NCI-H2107 treated with DMSO at 0.1 percent for 48 hours (cell line): ENCODE results near the gene NUP107.
A peak's percentile ranks its signal among the peaks of the same experiment; 100 is the strongest.
"Not testable (repeated sequence)": the region's sequence is repeated elsewhere in the genome, so short reads cannot be mapped to it uniquely, and the experiment has no call there.

ENCODE experiments used
- DNase-seq: peaks from one replicate; lab custom pipeline; 2025; ENCODE audit not compliant: unreplicated experiment; lab: John Stamatoyannopoulos, UW

NUP107 gene

DNA sequence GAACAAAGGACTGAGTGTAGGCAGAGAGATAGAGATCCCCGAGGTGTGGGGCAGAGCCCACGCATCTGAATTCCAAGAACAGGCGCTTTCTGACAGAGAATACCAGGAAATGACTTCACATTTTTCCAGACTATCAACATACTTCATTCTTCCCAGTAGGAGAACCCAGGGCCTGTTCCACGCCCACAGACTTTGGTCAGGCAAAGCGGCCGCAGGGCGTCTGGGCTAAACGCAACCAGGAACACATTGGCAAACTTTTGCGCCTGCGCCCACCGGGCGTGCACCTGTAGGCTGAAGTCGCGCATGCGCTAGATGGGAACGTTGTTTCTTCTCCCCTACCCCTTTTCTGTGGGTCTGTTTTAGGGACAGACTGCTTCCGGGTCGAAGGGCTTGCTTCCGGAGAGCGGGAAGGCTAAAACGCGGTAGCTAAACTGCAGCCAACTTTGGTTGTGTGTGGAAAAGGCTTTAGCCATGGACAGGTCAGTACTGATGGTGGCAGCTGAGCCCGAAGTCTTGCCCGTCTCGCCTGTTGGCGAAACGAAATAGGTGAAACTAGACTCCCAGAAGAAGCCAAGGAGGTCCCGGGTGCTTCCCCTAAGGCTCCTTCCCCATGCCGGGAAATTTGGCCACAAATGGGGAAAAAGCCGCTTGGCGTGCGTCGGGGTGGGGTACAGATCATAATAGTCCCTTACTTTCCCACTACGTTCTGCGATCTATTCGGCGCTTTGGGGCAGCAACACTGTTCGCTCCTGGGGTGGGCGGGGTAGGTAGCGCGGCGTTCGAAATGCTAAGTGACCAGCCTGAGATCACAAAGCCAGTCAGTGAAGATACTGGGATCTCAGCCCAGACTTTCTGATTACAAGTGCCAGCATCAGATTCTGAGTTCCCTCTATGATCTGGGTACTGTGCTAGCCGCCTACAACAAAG lies at the start of gene NUP107:
NUP107 (plus strand) TSS at position 384 of the 927 bp plus-strand sequence; CDS start at position 472, 88 bp downstream.
- peak; percentile 99 for DNase-seq

DNA sequence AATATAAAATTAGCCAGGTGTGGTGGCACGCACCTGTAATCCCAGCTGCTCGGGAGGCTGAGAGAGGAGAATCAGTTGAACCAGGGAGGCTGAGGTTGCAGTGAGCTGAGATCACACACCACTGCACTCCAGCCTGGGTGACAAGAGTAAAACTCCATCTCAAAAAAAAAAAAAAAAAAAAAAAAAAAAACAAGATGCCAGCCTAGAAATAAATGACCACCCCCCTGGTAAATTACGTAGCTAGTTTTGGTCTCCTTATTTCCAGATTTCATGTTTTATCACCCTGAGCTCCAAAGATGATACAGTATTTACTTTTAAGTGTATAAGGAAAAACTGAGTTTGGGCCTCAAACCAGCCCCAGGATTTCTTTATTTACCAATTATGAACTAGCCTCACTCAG lies 49.3 kb upstream of the NUP107 start:
- DNase-seq: not testable (repeated sequence)

DNA sequence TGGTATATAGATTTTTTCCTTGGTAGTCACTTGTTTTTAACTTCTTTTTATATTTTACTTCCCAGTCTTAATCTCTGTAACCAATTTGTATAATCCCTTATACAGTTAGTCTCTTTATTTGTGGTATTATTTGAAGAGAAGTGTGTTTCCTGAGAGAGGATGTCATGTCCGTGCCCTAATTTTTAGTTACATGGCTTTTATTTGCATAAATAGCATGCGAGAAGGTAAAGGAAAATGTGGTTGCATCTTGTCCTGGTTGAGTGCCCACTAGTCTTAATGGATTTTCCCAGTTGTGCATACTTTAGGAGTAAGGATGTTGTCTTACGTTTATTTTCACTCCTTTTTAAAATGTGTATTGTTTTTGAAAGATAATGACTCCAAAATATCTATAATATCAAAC lies 48.6 kb upstream of the NUP107 start:
- no peak for DNase-seq

DNA sequence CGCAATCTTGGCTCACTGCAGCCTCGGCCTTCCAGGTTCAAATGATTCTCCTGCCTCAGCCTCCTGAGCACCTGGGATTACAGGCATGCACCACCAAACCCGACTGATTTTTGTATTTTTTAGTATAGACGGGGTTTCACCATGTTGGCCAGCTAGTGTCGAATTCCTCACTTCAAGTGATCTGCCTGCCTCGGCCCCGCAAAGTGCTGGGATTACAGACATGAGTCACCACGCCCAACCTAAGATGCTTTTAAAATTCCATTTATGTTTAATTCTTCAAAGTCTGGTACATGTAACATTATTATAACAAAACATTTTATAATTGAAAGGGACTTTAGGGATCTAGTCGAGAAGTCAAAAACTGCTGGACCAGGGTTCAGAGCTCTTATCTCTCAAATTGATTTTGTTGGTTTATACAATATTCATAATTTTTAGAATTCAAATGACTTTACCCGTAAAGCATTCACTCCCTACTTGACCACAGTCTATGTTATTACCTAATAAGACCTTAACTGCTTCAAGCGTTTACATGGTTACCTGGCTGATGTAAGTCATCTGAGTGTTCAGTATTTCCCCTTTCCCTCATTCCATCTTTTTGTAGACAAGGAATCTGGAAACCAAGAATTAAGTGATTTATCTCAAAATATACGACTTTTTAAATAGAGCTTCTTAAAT lies 47.9 kb upstream of the NUP107 start:
- DNase-seq: no peak

DNA sequence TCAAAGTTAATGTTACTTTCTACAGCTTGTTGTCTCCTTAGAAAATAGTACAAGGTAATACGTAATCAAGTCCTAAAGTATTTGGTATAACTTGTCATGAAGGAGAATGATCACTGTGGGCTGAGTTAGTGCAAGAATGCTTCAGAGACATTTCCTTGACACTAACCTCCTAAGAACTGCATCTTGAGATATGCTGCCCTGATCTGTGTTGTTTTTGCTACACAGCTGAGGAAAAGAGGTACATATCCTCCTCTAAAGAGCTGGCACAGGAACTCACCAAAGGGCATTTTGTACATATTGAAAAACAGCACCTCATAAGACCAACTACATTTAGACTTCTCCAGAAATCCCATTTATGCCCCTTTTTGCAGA lies 47.4 kb upstream of the NUP107 start:
- DNase-seq: no peak

DNA sequence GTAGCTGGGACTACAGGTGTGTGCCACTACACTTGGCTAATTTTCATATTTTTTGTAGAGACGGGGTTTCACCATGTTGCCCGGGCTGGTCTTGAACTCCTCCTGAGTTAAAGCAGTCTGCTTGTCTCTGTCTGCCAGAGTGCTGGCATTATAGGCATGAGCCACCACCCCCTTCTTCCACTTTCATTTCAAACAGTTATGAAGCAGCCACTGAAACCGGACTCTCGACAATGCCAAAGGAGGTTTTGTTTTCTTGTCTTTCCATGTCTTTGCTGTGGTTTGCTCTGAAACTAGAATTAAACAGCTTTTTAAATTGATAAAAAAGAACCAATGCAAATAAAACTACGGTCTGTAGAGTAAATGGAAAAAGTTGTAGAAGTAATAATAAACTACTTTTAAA lies 45.6 kb upstream of the NUP107 start:
- DNase-seq: no peak

DNA sequence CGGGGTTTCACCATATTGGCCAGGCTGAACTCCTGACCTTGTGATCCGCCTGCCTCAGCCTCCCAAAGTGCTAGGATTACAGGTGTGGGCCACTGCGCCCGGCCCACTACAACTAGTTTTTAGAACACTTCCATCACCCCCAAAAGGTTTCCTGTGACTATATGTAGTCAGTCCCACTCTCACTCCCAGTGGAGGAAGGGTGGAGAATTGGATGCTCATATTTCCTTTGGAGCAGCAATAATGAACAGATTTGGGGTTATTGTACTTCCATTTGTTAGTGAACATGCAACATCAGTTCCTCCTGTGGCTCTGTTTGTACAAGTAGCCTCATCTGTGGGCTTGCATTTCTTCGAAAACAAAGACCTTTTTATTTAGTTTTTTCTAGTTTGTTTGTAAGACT lies 40.3 kb upstream of the NUP107 start:
- no peak for DNase-seq

DNA sequence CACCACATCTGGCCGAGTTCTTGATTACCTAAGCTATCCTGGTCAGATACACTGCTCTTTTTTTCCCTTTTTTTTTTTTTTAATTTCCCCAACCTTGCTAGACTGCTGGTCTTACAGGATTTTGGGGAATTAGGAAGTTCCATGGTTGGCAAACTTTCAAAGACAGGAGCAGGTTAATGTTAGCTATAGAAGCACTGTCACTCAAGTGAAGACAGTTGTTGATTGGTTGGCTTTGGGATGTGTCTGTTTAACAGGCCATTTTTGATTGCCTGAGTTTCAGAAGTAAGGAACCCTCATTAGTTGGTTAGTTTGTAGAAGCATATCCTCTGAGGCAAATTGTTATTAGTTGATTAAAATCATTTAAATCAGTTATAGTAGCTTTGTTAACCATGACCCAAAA lies 39.3 kb upstream of the NUP107 start:
- no peak for DNase-seq

DNA sequence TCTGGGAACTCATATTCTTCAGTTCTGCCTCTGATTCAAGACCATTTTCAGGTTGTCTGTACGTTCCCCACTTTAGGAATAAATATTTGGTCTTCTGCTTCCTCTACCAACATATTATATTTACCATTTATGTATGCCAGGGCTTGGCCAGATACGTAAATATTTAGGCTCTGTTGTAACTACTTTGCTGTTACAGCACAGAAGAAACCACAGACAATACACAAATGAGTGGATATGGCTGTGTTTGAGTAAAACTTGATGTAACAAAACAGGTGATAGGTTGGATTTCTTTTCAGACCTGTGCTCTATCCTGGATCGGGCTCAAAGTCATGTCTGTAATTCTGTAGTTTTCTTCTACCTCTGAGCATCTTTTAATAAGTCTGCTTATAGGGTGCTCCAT lies 38.6 kb upstream of the NUP107 start:
- DNase-seq: no peak

DNA sequence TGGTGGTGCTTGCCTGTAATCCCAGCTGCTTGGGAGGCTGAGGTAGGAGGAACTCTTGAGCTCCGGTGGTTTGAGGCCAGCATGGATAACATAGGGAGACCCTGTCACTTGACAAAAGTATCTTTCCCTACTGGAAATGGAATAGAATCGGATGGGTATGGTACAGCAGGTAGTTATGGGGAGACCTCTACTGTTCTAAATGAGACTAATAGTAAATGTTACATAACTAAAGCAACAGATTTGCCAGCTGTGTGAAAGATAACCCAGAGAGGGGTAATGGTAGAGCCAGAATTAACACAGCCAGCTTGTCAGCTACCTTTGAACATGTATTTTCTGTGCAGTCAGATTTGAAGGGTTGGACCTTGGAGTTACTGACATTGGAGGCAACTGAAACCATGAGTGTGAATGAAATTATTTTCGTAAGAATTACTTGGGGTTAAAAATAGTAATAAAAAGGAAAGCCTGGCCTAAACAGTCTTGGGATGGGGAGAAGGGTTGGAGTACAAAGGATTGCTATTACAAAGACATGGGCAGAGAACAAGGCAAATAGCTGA lies 21.7 kb upstream of the NUP107 start:
- peak; percentile 32 for DNase-seq

DNA sequence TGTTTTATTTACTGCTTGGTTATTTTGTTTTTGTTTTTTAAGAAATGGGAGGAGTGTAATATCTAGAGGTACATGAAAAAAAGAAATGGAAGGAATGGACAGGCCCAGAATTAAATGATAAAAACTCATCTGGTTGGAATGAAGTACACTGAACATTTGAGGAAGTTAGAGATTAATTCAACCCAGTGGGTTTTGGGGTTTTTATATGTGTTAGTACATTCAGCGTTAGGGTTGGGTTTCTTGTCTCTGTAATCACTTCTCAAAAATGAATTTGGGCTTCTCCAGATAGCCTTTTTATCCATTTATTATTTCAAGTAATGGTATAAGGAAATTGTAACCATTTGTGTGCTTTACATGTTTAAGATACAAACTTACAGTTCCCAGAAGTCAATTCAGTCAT lies 19.5 kb upstream of the NUP107 start:
- DNase-seq: no peak

DNA sequence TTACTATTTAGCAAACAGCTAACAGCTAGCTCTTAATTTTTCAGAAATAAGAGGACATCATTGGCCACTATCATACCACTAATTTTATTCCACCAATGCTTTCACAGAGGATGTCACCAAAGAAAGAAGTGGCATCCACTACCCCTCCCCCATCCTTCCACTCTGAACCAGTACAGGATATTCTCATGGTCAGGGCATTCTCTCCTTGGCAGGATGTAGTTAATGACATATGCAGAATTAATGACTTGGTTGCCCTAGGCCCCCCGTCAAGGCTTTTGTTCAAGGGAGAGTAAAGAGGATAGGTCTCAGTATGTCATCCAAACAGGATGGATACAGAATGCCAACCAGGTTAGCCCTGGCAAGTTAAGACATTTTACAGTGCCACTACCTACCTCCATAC lies 18.9 kb upstream of the NUP107 start:
- DNase-seq: no peak

DNA sequence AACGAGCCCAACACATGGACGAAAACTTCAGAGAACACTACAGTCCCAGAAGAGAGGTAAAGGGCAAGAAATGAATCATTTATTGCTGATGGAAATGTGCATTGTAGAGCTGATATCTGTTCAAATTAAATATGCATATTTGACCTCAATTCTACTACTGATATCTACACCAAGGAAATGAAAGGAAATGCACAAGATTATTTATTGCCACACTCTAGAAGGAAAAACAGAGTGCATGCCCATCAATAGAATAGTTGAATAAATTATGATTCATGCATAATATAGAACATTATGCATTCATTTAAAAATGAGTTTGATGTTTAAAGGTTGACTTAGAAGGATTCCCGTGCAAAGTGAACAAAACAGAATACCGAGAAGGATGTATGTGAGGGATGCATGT lies 15.6 kb upstream of the NUP107 start:
- DNase-seq: no peak

DNA sequence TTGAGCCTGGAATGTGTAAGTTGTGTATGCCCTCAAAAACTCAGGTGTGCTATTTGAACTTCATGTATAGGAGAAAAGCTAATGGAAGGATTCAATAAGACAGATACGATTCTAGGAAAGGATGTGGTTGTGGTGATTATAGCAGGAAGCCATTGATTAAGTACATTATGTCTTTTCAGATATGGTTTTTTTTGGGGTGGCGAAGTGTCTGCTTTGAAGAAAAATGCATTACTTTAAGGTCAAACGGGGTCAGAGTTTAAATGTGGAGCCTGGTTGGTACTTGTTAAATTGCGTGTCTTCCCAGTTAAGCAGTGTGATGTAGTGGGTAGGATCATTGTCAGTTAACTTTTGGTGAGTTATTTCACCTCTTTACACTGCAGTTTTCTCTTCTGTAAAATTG lies 13.0 kb upstream of the NUP107 start:
- no peak for DNase-seq

DNA sequence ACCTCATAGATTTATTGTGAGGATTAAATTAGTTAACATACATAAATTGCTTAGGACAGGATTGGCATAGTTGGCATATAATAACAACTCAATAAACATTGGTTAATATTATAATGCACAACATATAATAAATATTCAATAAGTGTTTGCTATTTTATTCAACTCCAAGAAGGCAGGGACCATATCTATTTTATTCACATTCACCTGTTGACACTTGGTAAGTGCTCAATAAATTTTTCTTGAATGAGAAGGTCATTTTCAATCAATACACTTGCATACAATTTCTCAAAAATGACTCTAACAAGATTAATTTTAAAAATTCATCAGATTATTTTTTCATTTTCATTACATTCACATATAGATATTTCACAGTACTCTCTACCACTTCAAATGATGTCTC lies 12.4 kb upstream of the NUP107 start:
- no peak for DNase-seq

DNA sequence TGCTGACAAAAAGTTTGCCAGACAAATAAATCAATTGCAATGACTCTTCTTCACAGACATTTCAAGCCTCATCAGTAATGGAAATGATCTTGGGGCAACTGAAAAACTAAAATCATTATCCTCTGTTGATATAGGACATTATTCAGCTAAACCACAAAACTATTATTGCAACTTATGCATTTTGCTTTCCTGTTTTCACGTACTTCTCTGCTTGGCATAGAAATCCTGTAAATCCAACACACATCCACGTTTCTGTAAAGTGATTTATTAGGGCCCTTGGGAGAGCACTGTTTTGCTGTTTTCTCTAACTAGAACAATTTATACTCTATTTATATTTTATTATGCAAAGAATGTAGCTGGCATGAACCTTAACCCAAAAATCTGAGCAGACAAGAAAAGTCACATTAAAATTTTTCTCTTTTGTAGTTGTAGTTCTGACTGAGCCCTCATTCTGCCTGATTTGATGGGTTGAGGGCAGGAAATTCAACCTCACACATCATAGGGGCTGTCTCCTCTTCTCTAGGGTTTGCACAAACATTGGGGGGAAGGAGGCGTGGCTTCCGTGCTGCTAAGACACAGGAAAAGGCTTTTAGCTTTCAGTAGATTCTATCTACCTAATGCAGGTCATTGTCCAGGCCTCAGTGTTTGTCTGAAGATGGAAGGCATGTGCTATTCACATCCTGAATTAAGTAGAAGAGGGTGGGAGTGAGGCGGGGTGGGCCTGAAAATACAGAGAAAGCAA lies 11.5 kb upstream of the NUP107 start:
- DNase-seq: no peak

DNA sequence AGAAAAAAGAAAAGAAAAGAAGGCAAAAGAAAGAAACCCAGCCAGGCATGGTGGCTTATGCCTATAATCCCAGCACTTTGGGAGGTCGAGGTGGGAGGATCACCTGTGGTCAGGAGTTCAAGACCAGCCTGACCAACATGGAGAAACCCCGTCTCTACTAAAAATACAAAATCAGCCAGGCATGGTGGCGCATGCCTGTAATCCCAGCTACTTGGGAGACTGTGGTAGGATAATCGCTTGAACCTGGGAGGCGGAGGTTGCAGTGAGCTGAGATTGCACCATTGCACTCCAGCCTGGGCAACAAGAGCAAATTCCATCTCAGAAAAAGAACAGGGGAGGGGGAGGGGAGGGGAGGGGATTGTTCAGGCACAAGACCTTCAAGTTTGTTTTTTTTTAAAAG lies 9.9 kb upstream of the NUP107 start:
- not testable (repeated sequence) for DNase-seq

DNA sequence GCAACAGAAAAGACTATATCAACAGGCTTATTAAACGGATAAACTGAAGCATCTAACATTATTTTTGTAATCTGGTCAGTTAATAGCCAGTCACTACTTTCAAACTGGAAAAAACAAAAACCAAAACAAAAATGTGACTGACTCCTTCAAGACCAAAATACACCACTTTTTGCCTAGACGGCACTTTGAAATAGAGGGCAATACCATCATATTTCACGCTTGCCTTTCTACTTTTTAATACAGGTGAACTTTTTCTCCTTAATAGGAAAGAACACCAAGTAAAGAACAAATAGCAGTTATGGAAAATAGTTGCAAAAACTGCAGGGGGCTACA lies 550 bp upstream of the NUP107 start:
- no peak for DNase-seq

DNA sequence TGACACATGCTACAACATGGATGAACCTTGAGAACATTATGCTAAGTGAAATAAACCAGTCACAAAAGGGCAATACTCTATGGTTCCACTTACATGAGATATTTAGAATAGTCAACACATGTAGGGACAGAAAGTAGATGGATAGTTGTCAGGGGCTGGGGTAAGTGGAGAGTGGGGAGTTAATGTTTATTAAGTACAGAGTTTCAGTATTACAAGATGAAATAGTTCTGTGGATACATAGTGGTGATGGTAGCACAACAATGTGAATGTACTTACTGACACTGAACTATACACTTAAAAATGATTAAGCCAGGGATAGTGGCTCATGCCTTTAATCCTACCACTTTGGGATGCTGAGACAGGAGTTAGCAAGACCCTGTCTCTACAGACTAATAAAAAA lies 8.7 kb downstream of the NUP107 start:
- no peak for DNase-seq

DNA sequence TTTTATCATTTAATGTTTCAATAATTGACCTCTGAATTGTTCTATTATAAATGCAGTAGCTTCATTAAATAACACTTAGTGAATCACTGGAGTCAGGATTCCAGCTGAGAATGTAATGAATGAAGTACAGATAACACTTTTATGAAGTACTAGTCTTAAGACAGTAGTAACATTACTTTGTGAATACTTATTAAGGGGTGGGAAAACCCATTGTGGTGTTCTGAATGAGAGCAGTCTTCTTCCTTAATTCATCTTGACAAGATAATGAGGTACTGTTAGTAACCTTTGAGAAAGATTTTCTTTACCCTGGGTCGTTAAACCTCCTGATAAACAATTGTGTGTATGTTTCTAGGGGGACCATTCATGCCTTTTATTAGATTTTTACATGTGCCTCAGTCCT lies 12.7 kb downstream of the NUP107 start:
- DNase-seq: no peak

DNA sequence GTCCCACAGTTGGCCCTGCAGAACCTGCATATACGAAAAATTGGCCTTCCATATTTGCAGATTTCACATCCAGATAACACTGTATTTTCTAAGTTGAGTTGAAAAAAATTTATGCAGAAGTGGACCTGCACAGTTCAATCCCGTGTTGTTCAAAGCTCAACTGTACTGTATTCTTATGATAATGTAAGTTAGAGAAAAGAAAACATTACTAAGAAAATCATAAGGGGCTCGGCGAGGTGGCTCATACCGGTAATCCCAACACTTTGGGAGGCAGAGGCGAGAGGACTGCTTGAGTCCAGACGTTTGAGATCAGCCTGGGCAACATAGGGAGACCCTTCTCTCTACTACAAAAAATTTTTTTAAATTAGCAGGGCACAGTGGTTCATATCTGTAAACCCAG lies 41.0 kb downstream of the NUP107 start:
- no peak for DNase-seq

DNA sequence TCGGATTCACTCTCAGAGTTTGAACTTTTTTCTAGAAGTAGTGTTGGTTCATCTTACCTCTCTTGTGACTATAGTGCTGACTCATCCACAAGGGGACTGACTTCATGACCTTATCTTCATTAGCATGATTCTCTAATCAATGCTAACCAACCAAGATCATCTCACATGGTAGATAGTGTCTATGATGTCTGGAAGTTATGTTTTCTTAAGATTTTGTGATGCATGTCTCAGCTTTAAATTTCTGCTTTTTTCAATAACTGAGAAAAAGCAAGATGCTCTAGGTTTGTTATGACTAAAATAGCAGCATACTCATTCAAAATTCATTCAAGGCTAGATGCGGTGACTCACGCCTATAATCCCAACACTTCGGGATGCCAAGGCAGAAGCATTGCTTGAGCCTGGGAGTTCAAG lies 46.9 kb downstream of the NUP107 start:
- no peak for DNase-seq
